Stimulated activated CD4-positive, alpha-beta T cell treated with anti-CD3 and anti-CD28 coated beads, Interleukin-12 subunit alpha, Interleukin-12 subunit beta, amount 100 ng/mL, for 24 hours (primary cell): ENCODE data around the gene SCRN2.

ENCODE experiments used
- DNase-seq, 2 experiments: peaks; one replicate each; pipeline ENCODE4 v3.0.0-alpha.2; 2020; ENCODE audit warnings: low read depth in 2 of 2

Gene SCRN2

DNA sequence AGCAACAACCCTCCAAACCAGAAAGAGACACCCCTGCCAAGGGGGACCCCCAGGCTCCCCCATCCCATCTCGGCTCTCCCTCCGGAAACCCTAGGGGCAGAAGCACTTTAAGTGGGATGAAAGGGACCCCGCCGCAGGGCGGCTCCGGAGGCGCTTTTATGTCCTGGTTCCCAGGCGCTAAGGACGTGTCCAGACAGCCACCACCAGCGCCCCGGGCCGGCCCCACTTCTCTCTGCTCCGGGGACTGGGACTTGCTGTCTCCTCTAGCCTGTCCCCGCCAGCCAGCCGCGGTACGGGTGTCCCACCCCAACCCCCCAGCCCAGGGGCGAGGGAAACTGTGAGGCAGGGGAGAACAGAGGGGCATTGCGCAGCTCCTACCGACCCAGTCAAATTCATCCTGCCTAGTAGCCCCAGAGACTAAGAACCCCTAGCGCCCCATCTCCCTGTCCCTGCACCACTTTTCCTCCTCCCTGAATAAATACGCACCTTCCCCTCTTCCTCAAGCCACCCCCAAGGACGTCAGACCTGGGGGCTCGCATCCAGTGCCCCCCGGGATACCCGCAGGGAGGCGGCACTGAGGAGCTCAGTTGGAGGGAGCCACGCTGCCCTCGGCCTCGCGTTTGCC lies 5.8 kb upstream of the SCRN2 start:
- no peak for DNase-seq

DNA sequence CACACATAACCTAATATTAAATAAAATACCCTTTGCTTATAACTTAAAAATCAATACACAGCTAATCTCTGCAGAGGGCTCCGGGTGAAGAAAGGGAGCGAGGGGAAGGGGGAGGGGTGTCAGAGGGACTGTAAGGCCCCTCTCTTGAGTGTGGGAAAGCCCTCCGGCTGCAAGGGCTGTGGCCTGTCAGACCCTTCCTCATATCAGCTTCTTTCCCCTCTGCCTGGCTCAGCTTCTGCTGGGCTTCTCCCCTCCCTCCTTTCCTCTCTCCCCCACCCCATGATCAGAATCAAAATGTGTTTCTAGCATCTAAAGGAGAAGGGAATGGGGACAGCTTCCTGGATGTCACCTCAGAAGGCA lies 4.6 kb upstream of the SCRN2 start:
- DNase-seq, result no peak

DNA sequence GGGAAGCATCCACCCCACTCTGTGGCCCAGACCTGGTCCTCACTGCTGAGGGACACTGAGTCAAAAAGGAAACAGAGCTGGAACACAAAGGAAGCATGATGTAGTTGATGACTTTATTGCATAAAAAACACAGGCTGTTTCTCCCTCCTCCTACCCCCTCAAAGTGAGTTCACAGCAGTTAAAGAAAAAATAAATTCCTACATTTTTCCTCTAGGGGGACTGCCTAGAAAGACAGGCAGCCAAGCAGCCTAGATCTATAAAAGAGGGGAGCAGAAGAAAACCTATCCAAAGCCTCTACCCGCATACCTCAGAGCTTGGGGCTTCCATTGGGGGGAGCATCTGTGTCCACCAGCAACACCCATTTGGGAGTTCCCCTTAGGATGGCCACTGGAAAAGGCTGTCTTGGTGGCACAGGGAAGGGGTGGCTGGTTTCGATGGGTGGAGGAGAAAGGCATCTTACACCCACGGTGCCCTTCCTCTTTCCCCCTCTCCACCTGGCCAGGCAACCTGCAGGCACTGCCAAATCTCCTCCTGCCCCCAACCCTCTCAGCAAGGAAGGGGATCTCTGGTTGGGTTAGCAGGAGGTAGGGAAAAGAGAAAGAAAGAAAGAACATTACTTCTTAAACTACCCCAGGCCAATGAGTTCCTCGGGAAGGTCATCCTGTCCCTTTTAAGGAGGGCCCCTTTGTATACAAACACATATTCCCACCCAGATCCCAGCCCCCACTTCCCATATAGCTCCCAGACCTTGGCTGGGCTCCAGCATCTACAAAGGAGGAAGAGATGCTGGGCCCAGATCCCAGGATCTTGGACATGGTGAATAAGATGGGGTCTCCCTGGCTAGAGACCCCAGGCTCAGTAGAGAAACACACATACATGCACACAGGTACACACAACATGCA lies 4.0 kb upstream of the SCRN2 start:
- no peak for DNase-seq

DNA sequence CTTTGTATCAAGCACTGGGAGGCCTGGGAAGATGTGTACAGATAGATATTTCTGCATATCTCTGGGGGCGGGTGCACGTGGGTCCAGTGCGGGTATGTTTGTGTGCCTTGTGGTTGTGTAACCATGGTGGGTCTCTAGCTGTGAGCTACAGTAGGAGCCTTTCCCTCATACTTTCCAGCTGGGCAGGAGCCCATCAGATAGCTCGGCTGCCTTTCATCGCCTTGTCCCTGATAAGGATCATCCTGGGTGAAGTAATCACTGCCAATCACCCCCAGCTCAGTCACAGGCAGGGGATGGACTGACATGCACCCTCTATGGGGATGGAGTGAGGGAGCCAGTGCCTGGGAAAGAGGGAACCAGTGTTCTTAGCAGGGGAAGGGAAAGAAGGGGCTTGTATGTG lies 3.2 kb upstream of the SCRN2 start:
- DNase-seq, result no peak

DNA sequence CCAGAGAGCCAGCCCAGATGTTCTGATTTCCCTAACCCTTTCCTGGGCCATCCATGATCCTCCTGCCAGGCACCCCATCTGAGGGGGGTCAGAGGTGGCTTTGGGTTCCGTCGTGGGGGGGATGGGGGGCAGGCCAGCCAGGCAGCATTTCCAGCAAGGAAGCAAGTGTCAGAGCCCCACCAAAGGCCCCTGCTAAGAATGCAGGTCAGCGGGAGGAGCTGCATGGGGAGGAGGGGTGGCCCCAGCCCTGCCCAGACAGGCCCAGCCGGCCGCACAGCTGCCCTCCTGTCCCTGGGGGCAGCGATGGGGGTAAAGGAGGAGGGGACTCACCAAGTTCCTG lies 2.3 kb upstream of the SCRN2 start:
- DNase-seq, result no peak

DNA sequence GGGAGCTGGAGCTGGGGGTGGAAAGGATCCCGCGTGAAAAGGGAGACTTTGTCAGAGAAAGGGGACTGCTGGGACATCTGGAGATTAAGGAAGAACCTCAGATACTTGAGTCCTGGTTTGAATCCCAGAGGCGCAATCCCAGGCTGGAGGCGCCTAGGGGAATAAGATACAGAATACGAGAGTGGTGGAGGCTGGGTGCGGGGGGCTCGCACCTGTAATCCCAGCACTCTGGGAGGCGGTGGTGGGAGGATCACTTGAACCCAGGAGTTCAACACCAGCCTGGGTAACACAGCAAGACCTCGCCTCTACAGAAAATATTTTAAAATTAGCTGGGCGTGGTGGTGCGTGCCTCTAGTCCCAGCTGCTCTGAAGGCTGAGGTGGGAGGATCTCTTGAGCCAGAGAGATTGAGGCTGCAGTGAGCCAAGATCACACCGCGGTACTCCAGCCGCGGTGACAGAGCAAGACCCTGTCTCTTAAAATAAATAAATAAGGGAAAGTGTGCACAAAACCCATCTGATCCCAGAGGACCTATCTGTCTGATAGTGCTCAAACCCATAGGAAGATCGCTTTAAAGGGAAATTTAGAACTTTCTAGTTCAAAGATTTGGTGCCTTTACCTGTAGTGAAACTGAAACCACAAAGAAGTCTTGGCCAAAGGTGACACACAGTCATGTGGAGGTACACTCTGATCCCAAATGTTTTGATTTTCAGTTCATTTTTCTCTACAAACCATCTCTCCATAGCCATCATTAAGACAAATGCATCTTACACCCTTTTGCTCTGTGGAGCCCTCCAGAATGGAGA lies 617 bp upstream of the SCRN2 start:
- DNase-seq, result no peak

DNA sequence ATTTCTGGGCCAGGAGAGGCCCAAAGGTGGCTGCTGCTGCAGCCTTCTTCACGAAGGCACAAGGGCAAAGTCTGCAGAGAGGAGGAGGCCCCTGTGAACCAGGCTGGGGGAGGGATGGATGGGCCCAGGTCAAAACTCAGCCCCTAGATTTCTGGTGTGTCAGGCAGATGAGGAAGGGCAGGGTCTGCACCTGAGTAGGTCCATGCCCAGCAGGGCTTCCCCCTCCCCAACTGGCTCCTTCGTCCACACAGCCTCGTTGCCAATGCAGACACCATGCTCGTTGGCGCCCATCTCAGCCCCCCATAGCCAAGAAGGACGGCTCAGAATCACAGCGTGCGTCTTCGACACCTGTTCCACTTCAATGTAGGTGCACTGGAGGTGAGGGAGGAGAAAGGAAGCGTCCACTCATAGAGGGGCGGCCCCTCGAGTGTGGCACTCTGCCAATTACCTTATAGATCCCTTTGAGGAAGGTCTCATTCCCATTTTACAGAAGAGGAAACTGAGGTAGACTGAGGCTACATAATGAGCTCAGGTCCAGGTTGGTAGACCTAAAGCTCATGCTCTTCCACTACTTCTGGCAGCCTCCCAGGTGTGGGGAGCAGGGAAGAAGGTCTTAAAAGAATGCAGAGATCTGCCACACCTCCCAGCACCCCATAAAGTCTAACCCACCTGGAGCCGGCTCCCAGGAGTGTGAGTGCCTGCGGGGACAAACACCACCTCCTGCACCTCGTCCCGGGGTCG lies 902 bp downstream of the SCRN2 start:
- DNase-seq, result no peak

DNA sequence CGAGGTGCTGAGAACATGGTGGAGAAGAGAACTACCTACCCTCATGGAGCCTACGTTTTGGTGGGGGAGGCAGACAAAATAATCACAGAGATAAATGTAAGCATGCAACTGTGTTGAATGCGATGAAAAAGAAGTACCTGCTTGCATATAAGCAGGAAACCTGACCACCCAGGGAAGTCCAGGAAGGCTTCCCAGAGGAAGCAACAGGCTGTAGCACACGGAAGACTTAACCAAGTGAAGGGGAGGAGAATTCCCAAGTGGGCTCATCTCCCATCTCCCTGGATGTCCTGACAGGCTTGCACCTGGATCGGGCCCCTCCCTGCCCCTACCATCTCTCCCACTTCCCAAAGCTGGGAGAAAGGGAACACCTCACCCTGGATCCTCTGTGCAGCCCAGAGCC lies 2.0 kb downstream of the SCRN2 start:
- no peak for DNase-seq

DNA sequence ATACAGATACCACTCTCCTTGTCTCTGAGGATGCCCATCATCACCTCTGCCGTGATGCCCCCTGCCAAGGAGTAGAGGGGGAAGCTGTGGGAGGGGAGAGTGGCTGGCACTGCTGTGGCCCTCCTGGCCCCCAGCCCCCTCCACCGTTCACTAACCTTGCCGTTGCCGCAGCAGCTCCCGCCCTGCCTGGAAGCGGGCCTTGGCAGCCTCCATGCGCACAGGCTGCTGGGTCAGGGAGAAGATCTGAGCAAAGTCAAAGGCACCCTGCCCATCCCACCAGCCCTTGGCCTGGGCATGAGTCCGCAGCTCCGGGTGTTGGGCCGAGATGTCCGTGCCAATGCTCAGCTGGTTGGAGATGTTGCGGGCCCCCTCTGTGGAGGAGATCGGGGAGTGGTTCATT lies 2.4 kb downstream of the SCRN2 start:
- no peak for DNase-seq

DNA sequence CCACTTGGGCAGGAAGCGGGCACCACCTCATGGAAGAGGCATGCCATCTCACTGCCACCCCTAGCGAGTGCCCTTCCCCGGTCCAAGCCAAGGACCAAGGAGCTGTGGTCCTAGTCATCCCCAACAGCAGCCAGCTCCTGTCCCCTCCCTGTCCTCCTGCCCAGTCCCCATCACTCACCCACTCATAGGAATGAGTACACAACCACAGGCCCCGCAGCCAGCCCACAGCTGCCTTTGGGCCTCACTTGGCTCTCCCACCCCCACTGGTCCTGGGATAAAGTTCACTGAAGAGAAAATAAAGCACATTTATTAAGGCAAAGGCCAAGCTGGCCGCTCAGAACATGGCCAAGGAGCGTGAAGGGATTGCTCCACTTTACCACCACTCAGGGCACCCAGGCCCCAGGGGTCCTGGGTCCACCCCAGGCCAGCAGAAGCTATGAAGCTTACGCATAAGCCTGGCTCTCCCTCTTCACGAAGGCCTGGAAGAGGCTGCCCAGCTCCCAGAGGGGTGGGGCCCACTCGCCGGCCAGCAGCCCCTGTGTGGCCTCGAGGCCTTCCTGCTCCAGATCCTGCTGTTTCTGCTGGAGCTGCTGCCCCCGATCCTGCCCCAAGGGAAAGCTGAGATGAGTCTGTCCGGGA lies 3.6 kb downstream of the SCRN2 start:
- DNase-seq, result no peak

DNA sequence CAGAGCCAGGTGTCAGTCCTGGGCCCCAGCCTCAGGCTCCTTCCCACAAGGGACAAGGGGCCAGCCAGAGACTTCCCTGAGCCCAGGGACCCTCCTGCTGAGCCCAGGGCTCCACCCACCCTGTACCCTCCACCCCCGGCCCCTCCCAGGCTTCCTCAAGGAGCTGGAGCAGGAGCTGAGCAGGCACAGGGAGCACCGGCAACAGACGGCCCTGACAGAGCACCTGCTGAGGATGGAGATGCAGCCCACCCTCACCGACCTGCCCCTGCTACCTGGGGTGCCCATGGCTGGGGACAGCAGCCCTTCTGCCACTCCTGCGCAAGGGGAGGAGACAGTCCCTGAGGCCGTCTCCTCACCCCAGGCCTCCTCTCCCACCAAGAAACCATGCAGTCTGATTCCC lies 4.5 kb downstream of the SCRN2 start:
- DNase-seq, result no peak

DNA sequence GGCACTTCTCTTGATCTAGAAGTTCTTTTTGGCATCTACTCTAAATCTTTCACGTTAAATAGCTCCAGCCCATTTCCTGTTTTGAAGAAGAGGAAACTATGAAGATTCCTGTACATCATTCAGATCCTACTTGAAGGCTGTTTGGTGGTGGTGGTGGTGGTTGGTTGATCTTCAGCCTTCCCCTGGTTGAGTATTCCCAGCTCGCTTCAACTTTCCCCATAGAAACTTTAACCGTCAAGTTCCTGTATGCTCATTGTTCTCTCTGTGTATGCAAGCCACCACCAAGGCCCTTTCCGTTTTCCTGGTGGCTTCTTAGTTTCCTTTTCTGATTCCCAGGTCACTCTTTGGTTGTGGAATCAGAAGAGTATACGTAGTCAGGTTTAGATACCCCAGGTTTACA lies 6.3 kb downstream of the SCRN2 start:
- DNase-seq, result no peak

DNA sequence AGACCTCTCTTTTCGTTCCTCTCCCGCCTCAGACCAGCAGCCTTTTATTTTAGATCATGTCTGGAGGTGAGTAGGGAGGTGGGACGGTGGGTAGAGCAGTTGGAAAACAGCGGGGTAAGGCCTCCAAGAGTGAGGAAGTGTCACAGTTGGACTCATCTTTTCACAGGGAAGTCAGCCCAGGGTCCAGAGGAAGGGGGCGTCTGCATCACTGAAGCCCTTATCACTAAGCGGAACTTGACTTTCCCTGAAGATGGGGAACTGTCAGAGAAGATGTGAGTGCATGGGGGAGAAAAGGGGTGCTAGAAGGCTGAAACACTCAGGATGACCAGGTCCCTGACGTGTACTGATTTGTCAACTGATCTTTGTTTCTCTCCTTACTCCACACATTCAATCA lies 9.1 kb downstream of the SCRN2 start:
- DNase-seq, result no peak

DNA sequence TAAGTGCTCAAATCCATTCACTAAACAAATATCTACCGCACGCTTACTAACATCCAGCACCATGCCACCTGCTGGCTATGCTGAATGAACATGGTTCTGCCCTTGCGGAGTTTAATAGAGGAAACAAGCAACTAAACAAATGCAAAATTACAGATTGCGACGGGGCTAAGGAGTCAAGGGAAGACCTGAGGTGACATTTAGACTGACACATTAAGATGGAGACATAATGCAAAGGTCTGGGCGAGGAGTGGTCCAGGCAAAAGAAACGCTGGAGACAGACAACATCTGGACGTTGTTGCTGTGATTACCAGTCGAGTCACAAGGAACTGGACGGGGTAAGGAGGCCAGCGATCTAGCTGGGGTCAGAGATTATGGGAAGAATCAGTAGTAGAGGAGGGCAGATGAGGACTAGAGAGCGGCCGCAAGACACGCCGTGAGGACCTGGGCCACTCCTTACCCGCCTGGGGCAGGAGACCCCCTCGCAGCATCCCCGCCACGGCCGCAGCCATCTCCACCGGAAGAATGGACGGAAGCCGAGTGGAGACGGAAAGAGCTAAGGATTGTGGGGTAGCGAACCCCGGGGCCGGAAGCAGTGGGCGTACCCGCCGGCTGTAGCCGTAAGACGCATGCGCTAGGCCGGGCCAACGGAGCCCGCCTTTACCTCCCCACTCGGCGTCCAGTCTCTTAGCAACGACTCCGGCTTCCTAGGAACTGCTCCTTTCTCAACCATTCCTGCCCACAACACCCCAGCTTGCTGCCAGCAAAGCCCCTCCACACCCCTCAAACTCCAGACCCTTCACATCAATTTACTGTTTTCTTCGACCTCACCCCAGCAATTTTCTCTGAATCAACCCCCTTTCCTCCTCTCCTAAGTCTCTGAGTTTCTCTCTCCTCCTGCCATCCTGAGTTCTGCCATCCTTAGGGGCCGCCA lies 9.8 kb downstream of the SCRN2 start, which contains the start of the genes LRRC46 and MRPL10:
Gene LRRC46 (plus strand): TSS at position 668 of the 931 bp plus-strand sequence. CDS start 320 bp downstream, outside the sequence.
Gene MRPL10 (minus strand): TSS at position 539 of the 931 bp plus-strand sequence. CDS start 30 bp downstream, at position 509.
- peak; percentile 87 to 94 for DNase-seq

DNA sequence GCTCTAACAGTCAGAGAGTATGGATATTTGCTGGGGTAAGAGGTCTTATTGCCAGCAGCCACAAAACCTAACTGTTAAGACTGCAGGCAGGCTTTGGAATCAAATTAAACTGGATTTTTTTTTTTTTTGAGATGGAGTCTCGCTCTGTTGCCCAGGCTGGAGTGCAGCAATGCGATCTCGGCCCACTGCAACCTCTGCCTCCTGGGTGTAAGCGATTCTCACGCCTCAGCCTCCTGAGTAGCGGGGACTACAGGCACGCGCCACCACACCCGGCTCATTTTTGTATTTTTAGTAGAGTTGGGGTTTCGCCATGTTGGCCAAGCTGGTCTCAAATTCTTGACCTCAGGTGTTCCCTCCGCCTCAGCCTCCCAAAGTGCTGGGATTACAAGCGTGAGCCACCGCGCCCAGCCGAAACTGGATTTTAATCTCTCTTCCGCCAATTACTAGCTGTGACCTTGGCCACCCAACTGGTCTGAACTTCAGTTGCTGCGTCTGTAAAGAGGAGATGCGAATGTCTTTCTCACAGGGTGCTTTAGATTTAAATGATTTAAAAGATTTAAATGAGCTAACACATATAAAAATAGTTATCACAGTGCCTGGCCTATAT lies 10.6 kb downstream of the SCRN2 start:
- no peak for DNase-seq

DNA sequence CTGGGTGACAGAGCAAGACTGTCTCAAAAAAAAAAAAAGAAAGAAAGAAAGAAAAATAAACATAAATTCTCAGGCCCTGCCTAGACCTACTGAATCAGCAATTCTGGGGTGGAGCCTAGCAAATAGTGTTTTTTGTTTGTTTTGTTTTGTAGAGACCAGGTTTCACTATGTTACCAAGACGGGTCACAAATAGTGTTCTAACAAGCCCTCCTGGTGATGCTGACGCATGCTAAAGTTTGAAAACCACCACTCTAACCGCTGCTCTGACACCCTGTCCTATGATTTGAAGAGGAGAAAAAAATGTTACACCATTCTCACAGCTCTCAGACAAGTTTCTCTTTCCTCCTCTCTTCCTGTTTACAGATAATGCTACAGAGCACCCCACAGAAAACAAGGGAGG lies 11.2 kb downstream of the SCRN2 start:
- DNase-seq, result no peak

DNA sequence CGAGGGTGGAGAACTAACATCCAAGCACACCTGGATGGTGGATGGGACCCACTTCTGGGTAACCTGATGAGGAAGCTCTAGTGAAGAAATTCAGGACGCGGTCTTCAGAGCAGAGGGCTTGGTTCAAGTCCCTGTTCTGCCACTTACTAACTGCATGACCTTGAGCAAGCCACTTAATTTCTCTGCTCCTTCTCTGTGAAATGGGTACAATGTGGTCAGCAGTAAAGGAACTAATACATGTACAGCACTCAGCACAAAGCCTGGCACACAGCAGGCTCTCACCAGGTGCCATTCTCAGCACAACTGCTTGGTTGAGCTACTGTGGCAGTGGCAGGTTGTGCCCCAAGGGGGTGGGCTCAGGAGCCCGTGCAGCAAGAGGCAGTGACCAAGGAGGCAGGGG lies 17.6 kb downstream of the SCRN2 start:
- DNase-seq, result no peak

DNA sequence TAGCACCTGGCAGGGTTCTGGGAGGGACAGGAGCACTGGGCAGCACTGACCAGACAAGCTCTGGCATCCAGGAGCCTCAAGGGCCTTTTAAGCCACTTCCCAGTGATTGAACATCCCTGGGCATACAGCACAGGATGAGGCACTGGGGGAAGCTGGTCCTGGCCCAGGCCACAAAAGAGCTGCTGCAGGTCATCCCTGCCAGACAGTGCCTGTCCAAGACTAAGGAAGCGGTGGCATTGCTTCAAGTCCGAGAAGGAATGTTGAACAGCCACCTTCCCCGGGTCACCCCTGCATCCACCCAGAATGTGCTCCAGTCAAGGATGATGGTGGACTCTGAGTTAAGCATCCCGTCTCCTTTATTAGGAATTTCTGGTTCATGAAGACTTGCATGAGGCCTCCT lies 18.3 kb downstream of the SCRN2 start:
- DNase-seq, result no peak

DNA sequence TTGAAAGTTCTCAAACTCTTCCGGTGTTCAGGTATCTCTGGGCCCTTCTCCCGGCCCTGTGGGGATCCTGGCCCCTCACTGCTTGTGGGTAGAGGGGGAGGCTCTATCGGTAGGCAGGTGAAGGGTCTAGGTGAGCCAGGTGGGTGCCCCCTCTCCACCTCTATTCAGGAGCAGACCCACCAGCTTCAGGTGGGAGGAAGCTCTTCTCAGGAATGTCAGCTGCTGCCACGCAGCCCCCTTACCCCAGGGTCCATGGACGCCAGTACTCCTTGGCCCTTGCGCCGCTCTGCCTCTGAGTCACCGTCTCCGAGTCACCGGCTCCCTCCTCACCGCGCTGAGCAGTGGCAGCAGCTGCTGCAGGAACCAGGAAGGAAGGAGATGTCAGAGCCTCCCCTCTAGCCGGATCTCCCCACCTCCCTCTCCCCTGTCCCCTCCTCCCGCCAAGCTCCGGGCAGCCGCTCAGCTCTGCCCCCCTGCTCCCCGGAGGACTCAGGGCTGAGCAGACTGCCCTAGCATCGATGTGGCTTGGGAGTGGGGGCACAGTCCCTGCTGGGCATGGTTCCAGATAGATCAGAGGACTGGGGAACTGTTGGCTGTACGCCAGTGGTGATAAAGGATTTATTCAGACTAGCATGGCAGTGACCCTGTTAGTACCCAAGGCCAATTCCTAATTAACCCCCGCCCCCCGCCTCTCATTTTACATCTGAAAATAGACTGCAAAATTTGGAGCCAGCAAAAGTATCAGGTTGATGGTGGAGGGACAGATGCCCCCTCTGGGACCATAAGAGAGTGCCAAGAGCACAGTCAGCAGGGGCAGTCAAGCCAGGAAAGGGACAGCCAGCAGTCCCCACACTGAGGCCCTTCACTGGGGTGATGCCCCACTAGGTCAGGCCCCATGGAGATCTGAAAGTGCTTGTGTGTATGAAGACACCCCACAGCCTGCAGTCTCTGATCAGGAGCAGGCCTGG lies 19.4 kb downstream of the SCRN2 start, which contains the start of gene OSBPL7:
Gene OSBPL7 (minus strand): TSS at position 371 of the 968 bp plus-strand sequence. CDS start 1,516 bp downstream, outside the sequence.
- DNase-seq, result peak; percentile 52 to 58
